Measurements from ENCODE around the gene ALOX12.

Gene ALOX12

GRCh38 chr17:7003745-7004144 is 7.9 kb downstream of the ALOX12 start:
- no peak for DNase-seq

DNA sequence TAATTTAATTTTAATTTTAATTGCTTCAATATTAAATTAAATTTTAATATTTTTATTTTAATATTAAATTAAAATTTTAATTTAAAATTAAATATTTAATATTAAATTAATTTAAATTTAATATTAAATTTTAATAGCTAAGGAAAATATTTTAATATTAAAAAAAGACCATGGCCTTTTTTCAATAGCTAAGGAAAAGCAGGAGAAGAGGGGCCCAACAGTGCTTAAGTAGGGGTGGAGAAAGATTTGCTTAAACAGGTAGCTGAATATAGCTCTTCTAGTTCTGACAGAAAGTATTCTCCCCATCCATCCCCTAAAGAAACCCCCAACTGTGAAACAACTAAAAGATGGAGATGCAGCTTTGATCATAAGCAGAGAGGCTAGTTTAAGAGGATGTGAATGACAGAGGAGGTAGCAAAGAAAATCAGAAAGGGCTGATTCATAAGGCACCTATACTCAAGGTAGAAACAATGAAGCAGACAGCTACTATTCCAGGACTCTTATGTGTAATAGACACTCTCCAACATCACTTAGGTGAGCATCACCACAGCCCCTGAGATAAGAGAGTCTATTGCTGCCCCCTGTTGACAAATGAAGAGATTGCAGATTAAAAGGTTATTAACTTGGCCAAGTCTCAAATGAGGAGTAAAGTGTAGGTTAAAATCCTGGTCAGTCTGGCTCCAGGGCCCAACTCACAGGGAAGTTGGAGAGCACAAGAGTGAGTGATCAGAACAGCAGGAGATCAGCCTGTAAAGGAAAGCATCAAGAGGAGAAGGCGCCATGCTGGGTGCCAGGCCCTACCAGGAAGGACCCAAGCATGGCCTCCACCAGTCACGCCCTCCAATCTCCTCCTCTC is 8.8 kb downstream of the ALOX12 start:
- DNase-seq = peak; percentile 70

- no peak for DNase-seq
Measured at GRCh38 chr17:7005716-7006115, 9.9 kb downstream of the ALOX12 start.

GRCh38 chr17:7007143-7007542 is 11.3 kb downstream of the ALOX12 start:
- DNase-seq = no peak

DNA sequence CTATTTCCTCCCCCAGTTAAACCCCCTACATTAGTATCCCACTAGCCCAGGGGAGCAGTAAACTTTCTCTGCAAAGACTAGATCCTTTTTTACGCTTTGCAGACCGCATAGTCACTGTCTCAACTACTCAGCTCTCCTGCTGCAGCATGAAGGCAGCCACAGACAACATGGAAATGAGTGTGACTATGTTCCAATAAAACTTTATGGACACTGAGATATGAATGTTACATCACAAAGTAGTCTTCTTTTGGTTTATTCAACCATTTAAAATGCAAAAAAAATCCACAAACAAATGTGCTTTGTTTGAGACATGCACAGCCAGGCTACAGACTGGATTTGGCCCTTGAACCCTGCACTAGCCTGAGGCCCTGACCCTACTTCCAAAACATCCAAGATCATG is 14.7 kb downstream of the ALOX12 start:
- no peak for DNase-seq

GRCh38 chr17:7011415-7011814 is 15.6 kb downstream of the ALOX12 start:
- no peak for DNase-seq

DNA sequence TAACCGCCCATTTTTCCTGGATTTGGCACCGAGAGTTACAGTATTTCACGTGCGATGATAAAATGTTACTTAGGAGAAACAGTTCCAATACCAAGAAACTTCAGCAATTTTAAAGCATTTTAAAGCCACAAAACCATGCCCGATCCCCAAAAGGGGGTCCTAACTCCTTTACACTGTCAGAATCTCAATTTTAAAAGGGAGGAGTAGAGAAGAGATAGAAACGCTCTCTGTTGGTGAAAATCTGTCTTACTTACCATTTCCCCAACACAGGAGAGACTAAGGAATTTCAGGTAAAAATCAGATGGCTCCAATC is 16.0 kb downstream of the ALOX12 start:
- no peak for DNase-seq

- DNase-seq = peak; percentile 95
Measured at GRCh38 chr17:7014261-7014994, 18.6 kb downstream of the ALOX12 start.

DNA sequence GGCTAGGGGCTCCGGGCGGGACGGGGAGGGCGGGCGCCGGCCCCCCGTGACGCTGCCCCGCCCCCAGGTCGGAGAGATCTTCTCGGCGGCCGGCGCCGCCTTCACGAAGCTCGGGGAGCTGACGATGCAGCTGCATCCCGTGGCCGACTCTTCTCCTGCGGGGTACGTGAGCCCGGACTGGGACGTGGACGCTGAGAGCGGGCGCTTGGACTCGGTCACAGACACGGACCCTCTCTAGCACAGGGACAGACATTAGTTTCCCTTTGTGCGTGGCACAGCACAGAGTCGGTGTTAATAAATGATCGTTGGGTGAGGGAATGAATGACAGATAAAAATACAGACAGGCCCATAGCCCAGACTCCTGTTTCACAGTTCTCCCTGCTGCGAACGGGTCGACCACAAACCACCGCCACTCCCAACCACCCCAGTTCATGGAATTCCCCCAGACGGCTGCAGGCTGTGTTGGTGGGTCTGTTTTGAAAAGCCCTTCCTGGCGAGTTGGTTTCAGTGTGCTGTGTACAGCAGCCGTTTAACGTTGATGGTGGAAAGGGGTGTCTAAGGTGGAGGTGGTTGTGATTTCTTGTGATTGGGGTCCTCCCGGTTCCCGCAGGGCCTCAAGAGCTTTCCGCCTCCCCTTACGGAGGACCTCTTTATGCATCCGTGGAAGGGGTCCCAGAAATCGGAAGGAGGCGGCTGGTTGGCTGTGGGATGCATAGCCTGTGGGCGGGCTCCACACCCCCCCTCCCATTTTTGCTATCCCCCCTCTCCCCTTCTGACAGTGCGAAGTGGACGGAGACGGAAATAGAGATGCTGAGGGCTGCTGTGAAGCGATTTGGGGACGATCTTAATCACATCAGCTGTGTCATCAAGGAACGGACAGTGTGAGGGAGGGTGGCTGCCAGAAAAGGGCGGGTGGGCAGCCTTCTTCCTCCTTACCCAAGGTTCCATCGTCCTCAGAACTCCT is 19.4 kb downstream of the ALOX12 start:
- DNase-seq = no peak

GRCh38 chr17:7016418-7016817 is 20.6 kb downstream of the ALOX12 start:
- DNase-seq = no peak

- no peak for DNase-seq
Measured at GRCh38 chr17:7016886-7017826, 21.3 kb downstream of the ALOX12 start.

DNA sequence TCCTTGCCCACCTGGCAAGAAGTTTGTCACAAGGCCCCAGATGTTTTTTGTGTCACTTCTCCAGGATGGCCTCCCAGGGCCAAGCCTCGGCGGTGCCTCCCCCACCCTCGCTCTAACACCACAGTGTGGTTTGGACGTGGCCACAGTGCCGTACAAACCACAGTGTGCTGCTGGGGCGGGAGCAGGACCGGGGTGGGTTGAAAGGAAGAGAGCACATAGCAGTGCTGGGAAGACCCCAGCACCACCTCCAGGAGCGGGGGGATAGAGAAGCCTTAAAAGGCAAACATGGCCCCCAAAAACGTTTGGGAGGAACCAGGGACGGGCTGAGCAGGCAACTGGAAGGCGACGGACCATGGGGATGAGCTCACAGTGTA is 22.0 kb downstream of the ALOX12 start:
- DNase-seq = no peak

DNA sequence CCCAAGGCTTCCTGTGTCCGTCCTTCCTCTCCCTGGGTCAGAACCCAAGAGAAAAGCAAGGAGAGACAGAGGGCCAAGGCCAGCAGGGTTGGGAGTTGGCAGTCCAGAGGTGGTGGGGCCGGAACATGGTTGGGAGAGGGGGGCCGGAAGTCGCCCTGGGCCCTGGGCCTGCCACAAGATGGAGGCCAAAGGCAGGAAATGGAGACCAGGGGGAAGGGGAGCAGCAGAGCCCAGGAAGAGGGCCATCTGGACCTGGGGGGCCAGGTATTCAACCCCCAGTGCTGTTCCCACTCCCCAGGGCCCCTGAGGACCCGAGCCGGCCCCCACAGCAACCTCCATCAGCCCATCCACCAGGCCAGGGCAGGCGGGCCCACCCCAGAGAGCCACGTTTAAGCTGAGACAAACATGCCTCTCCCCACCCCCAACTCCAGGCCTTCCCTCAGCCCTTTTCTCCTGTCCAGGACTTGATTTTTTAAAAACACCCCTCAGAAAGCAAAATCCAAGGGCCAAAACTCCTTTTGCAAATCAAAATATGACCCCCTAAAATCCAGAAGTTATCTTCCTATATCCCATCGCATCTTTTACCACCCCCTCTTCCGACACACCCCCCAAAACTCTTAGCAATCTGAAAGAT is 22.6 kb downstream of the ALOX12 start:
- no peak for DNase-seq

DNA sequence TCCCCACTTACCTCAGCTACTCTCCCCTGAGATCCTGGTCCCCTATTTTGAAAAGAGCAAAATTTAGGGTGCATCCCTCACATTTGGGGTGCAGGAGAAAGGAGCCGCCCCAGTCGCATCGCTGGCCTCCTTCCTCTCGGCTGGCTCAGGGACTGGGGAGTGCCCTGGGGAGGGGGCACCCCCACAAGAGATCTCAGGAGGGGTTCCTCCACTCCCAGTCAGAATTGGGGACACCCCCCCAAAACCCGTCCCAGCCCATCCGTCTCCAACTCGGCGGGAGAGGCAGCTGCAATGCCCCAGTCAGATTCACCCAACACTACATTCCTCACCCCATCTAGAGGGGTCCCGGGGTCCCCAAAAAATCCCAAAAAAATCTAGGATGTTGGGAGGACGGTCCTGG is 23.5 kb downstream of the ALOX12 start:
- no peak for DNase-seq

DNA sequence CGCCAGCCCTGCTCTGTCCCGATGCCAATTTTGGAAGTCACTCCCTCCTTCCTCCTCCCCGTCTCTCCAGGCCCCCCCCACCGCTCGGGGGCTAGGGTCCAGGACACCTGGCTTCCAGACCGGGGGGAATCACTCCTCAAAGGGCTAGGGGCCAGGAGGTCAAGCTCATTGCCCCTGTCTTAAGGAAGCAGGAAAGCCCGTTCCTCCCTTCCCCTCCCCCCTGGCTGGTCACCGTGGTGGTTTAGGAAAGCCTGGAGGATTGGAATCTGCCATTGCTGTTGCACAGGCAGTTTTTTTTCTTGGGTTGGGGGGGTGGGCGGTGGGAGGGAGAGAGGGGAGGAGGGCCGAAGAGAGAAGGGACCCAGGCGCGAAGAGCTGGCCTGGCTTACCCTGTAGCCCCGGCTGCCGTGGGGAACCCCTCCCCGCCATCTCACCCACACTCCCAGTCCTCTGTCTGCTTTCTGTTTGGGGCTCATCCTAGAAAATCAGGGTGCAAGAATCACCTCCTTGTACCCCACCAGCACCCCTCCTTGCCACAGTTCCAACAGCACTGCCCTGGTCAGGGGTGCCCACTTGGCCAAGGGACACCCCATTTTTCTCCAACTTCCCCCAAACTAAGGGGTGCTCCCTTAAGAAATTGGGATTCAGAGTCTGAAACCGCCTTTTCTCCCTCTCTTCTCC is 24.1 kb downstream of the ALOX12 start:
- peak; percentile 53 for DNase-seq

GRCh38 chr17:7020894-7021664 is 25.2 kb downstream of the ALOX12 start:
- no peak for DNase-seq

DNA sequence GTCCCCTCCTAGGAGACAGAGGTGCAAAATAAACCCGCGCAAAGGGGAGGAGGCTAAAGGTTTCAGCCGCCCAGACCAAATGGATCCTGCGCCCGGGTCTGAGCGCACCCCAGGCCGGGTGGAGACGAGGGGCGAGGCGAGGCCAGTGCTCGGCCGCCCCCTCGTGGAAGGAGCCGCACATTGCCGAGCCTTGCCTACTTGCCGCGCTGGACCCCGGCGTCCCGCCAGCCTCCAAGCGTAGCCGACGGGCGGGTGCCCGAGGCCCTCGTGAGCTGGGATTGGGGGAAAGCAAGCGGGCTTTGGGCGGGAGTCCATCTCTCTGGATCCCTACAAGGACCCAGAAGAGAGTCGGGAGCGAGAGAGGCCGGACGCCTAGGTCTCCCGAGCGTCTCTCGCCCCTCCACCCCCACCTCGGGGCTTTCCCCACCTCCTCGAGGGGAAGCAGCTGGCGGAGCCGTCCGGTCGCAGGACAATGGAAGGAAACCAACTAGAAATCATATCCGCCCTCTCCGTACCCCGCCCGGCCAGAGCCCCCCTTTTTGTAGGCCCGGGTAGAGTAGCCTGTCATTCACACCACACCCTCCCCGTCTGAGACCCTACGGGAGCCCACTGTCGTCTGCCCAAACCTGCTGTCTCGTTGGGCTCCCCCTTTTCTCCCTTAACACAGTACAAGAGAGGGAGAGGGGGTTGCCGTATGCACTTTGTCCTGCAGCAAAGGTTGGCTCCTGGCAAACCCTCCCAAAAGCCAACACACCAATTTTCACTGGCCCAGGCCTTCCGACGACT is 26.3 kb downstream of the ALOX12 start:
- peak; percentile 64 for DNase-seq

- no peak for DNase-seq
Measured at GRCh38 chr17:7022781-7023571, 27.1 kb downstream of the ALOX12 start, which contains the start of gene BCL6B. Gene BCL6B (plus strand): TSS chr17:7023050. CDS start chr17:7023672, 622 bp downstream.

Measured in NCI-H146 (cell line).